A549 (cell line): ENCODE data around the gene DNAJC7. TPM values are rescaled to one million over a fixed set of nuclear protein-coding genes. Genes with fewer than 3 reads are reported as not detected.

Experiments used
- ATAC-seq, 2 experiments: fragments of 200-7000 bp in 1 of 2; fragments of >200 bp in 1 of 2; cut with Nextera tagmentation in 1 of 2; cut with Tn5 transposase in 1 of 2; 3 replicates each; pipeline versions ENCODE4 v1.8.0 to v1.9.1; 2018 to 2020; ENCODE audit warnings: mild to moderate bottlenecking in 1 of 2, moderate library complexity in 1 of 2
- CTCF ChIA-PET: fragments of 300-600 bp; sonication (Branson Sonifier 250); formaldehyde crosslinking; extraction: SDS; loops from one replicate; lab custom pipeline; 2021; ENCODE audit warnings: antibody characterized with exemption, inconsistent platforms; lab: Yijun Ruan, JAX
- POLR2A ChIA-PET: fragments of 350-600 bp; formaldehyde crosslinking; extraction: SDS; loops from one replicate; lab custom pipeline; 2021; ENCODE audit warnings: antibody characterized with exemption, inconsistent platforms; lab: Yijun Ruan, JAX
- DNase-seq, 2 experiments: peaks; one replicate each; pipeline versions ENCODE4 v3.0.0 to v3.0.0-alpha.2; 2011 to 2016; ENCODE audit warnings: low read depth in 1 of 2, low spot score in 1 of 2
- FAIRE-seq: peaks from 2 replicates; lab custom pipeline; 2011; peaks lifted over from hg19 to GRCh38; lab: Jason Lieb, UNC
- H3K27ac ChIP-seq, 2 experiments: fragments of >200 bp; sonication (Bioruptor Twin); formaldehyde crosslinking; 3 replicates each; pipeline ENCODE4 v1.5.1; 2016 to 2017
- H3K4me1 ChIP-seq: fragments of >200 bp; sonication (Bioruptor Twin); formaldehyde crosslinking; 3 replicates; pipeline ENCODE4 v1.6.1; 2016
- H3K4me2 ChIP-seq: fragments of >200 bp; sonication (Bioruptor Twin); formaldehyde crosslinking; 3 replicates; pipeline ENCODE4 v1.6.1; 2016
- H3K4me3 ChIP-seq: fragments of >200 bp; sonication (Bioruptor Twin); formaldehyde crosslinking; 3 replicates; pipeline ENCODE4 v1.5.1; 2016
- H3K9me3 ChIP-seq: fragments of >200 bp; sonication (Bioruptor Twin); formaldehyde crosslinking; 3 replicates; pipeline ENCODE4 v1.6.1; 2016
- CBX2 ChIP-seq: fragments of 200-600 bp; sonication (generic); IDR thresholded peaks from 2 replicates; pipeline ENCODE4 v1.6.1; 2016; ENCODE audit warnings: low read depth, mild to moderate bottlenecking, borderline replicate concordance
- EHF ChIP-seq: fragments of 250-450 bp; sonication (Bioruptor Pico); IDR thresholded peaks from 2 replicates; pipeline ENCODE4 v1.5.0; 2020; ENCODE audit warnings: mild to moderate bottlenecking
- EP300 ChIP-seq, 2 experiments: fragments of >200 bp; sonication (Bioruptor Twin); formaldehyde crosslinking; IDR thresholded peaks; 2 replicates in 1 of 2; 3 replicates in 1 of 2; pipeline ENCODE4 v1.6.1; 2016 to 2017
- ESRRA ChIP-seq: fragments of 150-350 bp; IDR thresholded peaks from 2 replicates; pipeline ENCODE4 v1.6.1; 2014; ENCODE audit warnings: mild to moderate bottlenecking, low read length, borderline replicate concordance
- FOXS1 ChIP-seq: fragments of 250-450 bp; sonication (Bioruptor Pico); IDR thresholded peaks from 2 replicates; pipeline ENCODE4 v1.5.0; 2020; ENCODE audit warnings: mild to moderate bottlenecking, moderate library complexity
- HEYL ChIP-seq: fragments of 250-450 bp; sonication (Bioruptor Pico); IDR thresholded peaks from 2 replicates; pipeline ENCODE4 v1.8.0; 2021; ENCODE audit warnings: mild to moderate bottlenecking, moderate library complexity
- HOXB13 ChIP-seq: fragments of 250-450 bp; sonication (Bioruptor Pico); IDR thresholded peaks from 2 replicates; pipeline ENCODE4 v1.5.0; 2020; ENCODE audit warnings: low read depth, mild to moderate bottlenecking, moderate library complexity
- RCOR1 ChIP-seq: fragments of 150-350 bp; IDR thresholded peaks from 2 replicates; pipeline ENCODE4 v1.6.1; 2014; ENCODE audit warnings: antibody characterized with exemption, low read length, low read depth
- RNF2 ChIP-seq: fragments of 200-600 bp; sonication (generic); IDR thresholded peaks from 2 replicates; pipeline ENCODE4 v1.6.1; 2016; ENCODE audit warnings: low read depth, mild to moderate bottlenecking, antibody characterized with exemption, moderate library complexity, borderline replicate concordance
- SREBF2 ChIP-seq: fragments of 450-650 bp; IDR thresholded peaks from 2 replicates; pipeline ENCODE4 v1.6.1; 2014; ENCODE audit warnings: mild to moderate bottlenecking, moderate library complexity
- TFCP2L1 ChIP-seq: fragments of 250-450 bp; sonication (Bioruptor Pico); IDR thresholded peaks from 2 replicates; pipeline ENCODE4 v1.5.0; 2021; ENCODE audit warnings: mild to moderate bottlenecking
- TP53 ChIP-seq: fragments of 250-450 bp; sonication (Bioruptor Pico); IDR thresholded peaks from 2 replicates; pipeline ENCODE4 v1.5.0; 2021; ENCODE audit warnings: mild to moderate bottlenecking, moderate library complexity
- WGBS: methylation state at CpG from one replicate; pipeline ENCODE4 v1.1.6; 2017; ENCODE audit errors: missing lambda C conversion rate; 5-methylcytosine and 5-hydroxymethylcytosine counted together
- polyA plus RNA-seq, 4 experiments: library from polyadenylated mRNA; depleted of rRNA in 3 of 4; stranded (reverse); fragments of >200 nt; fragmentation: RNase III in 1 of 4; extraction: RNeasy Plus Mini Kit Qiagen cat#74134 plus additional on column Dnase treatment in 1 of 4; gene quantifications; 2 replicates in 3 of 4; 3 replicates in 1 of 4; pipeline ENCODE4 v1.2.3, GENCODE V29; 2011 to 2017
- TF ChIP-seq, protein P1 (sequence below): IDR thresholded peaks from 2 replicates; pipeline ENCODE4 v1.6.1; 2012
- TF ChIP-seq, protein P2 (sequence below): fragments of 200-600 bp; sonication (generic); IDR thresholded peaks from 2 replicates; pipeline ENCODE4 v1.6.1; 2016; ENCODE audit warnings: antibody characterized with exemption, mild to moderate bottlenecking, moderate library complexity
- TF ChIP-seq, protein P3 (sequence below): fragments of 450-650 bp; IDR thresholded peaks from 2 replicates; pipeline ENCODE4 v1.6.1; 2014; ENCODE audit warnings: antibody characterized with exemption
- TF ChIP-seq, protein P4 (sequence below): fragments of 250-450 bp; sonication (Bioruptor Pico); IDR thresholded peaks from 2 replicates; pipeline ENCODE4 v1.5.0; 2020; ENCODE audit warnings: low read depth, mild to moderate bottlenecking, moderate library complexity
- TF ChIP-seq, protein P5 (sequence below): fragments of >200 bp; sonication (Bioruptor Twin); formaldehyde crosslinking; IDR thresholded peaks from 3 replicates; pipeline ENCODE4 v1.6.1; 2016
- TF ChIP-seq, protein P6 (sequence below): fragments of 250-450 bp; sonication (Bioruptor Pico); IDR thresholded peaks from 2 replicates; pipeline ENCODE4 v1.5.0; 2021; ENCODE audit warnings: mild to moderate bottlenecking, moderate library complexity, borderline replicate concordance

Gene DNAJC7
- polyA plus RNA-seq, 2 of the 4 experiments (the other 2 are of a cell fraction) = 95.3 to 148 TPM

DNA sequence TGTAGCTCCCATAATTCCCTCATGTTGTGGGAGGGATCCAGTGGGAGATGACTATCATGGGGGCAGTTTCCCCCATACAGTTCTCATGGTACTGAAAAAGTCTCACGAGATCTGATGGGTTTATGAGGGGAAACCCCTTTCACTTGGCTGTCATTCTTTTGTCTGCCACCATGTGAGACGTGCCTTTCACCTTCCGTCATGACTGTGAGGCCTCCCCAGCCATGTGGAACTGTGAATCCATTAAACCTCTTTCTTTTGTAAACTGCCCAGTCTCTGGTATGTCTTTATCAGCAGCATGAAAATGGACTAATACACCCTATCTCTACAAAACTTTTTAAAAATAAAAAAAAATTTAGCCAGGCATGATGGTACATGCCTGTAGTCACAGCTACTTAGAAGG lies 39.4 kb upstream of the DNAJC7 start:
- Histone ChIP-seq H3K4me3 (no peak overlapping the region), H3K4me2 (no peak overlapping the region), H3K4me1 (no peaks in the 10 kb centered on the region), H3K27ac (no peak overlapping the region), H3K9me3 (no peaks in the 10 kb centered on the region)
- ATAC-seq (no peak), FAIRE-seq (no peak), DNase-seq (no peak)
- ChIA-PET CTCF (interaction anchor here (0.6 to 16.9 kb wide), 8 partner anchors 9 to 124 kb away, joined by 3 to 454 read pairs (median 7); partner anchors contain the start of genes DHX58, KAT2A, NKIRAS2 and ZNF385C), POLR2A (no interaction called here)
- no peak for TF ChIP-seq HOXB13 (CRISPR knock-in tag)
- TF ChIP-seq, protein P1, sequence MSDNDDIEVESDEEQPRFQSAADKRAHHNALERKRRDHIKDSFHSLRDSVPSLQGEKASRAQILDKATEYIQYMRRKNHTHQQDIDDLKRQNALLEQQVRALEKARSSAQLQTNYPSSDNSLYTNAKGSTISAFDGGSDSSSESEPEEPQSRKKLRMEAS = no peak
- 72% methylated on average over 3 of the region's 3 CpGs for WGBS

DNA sequence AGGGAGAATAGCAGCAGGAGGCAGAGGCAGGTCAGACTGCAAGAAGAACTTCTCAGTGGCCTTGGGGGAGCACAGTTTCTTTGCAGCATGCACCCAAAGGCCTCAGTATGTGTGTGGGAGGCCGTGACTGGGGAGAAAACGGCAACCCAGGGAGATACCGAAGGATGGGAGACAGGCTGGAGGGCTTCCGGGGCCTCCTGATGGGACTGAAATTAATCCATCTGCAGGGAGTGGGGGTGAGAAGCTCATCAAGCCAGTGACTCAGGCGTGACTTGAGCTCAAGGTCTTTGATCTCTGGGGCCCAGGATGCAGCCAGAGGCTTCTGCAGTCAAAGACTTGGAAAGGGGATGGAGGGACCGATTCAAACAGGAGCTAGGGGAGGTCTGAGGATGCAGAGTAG lies 38.3 kb upstream of the DNAJC7 start:
- ATAC-seq (no peak; a peak in 1 of 6 replicates), FAIRE-seq (no peak), DNase-seq (no peak)
- no peak overlapping the region for H3K27ac ChIP-seq
- ChIA-PET CTCF (interaction anchor here (0.8 to 16.9 kb wide), 9 partner anchors 10 to 472 kb away, joined by 3 to 454 read pairs (median 7); partner anchors contain the start of genes DHX58, KAT2A and ZNF385C), POLR2A (no interaction called here)
- WGBS = 43% methylated on average over 6 of the region's 6 CpGs
- no peak overlapping the region for H3K4me3 ChIP-seq
- peaks cover 7% of the 10 kb centered on the region; the same call in 1 of the 3 replicates for H3K4me1 ChIP-seq
- no peaks in the 10 kb centered on the region for H3K9me3 ChIP-seq
- H3K4me2 ChIP-seq = no peak overlapping the region
- TF ChIP-seq, protein P2, sequence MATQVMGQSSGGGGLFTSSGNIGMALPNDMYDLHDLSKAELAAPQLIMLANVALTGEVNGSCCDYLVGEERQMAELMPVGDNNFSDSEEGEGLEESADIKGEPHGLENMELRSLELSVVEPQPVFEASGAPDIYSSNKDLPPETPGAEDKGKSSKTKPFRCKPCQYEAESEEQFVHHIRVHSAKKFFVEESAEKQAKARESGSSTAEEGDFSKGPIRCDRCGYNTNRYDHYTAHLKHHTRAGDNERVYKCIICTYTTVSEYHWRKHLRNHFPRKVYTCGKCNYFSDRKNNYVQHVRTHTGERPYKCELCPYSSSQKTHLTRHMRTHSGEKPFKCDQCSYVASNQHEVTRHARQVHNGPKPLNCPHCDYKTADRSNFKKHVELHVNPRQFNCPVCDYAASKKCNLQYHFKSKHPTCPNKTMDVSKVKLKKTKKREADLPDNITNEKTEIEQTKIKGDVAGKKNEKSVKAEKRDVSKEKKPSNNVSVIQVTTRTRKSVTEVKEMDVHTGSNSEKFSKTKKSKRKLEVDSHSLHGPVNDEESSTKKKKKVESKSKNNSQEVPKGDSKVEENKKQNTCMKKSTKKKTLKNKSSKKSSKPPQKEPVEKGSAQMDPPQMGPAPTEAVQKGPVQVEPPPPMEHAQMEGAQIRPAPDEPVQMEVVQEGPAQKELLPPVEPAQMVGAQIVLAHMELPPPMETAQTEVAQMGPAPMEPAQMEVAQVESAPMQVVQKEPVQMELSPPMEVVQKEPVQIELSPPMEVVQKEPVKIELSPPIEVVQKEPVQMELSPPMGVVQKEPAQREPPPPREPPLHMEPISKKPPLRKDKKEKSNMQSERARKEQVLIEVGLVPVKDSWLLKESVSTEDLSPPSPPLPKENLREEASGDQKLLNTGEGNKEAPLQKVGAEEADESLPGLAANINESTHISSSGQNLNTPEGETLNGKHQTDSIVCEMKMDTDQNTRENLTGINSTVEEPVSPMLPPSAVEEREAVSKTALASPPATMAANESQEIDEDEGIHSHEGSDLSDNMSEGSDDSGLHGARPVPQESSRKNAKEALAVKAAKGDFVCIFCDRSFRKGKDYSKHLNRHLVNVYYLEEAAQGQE = no peak
- TF ChIP-seq HEYL (CRISPR knock-in tag) (no peak), EHF (CRISPR knock-in tag) (no peak), RNF2 (no peak), RCOR1 (no peak), TP53 (no peak), EP300 (IDR thresholded peaks at IDR 0.05) (no peak), ESRRA (no peak), CBX2 (no peak), FOXS1 (CRISPR knock-in tag) (no peak), SREBF2 (no peak), TFCP2L1 (CRISPR knock-in tag) (no peak)
- TF ChIP-seq, protein P3, sequence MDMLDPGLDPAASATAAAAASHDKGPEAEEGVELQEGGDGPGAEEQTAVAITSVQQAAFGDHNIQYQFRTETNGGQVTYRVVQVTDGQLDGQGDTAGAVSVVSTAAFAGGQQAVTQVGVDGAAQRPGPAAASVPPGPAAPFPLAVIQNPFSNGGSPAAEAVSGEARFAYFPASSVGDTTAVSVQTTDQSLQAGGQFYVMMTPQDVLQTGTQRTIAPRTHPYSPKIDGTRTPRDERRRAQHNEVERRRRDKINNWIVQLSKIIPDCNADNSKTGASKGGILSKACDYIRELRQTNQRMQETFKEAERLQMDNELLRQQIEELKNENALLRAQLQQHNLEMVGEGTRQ = no peak
- TF ChIP-seq, protein P4, sequence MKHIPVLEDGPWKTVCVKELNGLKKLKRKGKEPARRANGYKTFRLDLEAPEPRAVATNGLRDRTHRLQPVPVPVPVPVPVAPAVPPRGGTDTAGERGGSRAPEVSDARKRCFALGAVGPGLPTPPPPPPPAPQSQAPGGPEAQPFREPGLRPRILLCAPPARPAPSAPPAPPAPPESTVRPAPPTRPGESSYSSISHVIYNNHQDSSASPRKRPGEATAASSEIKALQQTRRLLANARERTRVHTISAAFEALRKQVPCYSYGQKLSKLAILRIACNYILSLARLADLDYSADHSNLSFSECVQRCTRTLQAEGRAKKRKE = no peak
- TF ChIP-seq, protein P5, sequence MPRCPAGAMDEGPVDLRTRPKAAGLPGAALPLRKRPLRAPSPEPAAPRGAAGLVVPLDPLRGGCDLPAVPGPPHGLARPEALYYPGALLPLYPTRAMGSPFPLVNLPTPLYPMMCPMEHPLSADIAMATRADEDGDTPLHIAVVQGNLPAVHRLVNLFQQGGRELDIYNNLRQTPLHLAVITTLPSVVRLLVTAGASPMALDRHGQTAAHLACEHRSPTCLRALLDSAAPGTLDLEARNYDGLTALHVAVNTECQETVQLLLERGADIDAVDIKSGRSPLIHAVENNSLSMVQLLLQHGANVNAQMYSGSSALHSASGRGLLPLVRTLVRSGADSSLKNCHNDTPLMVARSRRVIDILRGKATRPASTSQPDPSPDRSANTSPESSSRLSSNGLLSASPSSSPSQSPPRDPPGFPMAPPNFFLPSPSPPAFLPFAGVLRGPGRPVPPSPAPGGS = no peak
- TF ChIP-seq, protein P6, sequence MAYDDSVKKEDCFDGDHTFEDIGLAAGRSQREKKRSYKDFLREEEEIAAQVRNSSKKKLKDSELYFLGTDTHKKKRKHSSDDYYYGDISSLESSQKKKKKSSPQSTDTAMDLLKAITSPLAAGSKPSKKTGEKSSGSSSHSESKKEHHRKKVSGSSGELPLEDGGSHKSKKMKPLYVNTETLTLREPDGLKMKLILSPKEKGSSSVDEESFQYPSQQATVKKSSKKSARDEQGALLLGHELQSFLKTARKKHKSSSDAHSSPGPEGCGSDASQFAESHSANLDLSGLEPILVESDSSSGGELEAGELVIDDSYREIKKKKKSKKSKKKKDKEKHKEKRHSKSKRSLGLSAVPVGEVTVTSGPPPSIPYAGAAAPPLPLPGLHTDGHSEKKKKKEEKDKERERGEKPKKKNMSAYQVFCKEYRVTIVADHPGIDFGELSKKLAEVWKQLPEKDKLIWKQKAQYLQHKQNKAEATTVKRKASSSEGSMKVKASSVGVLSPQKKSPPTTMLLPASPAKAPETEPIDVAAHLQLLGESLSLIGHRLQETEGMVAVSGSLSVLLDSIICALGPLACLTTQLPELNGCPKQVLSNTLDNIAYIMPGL (CRISPR knock-in tag) = no peak
